Stimulated activated CD8-positive, alpha-beta memory T cell treated with anti-CD3 and anti-CD28 coated beads, Interleukin-7, amount 100 ng/mL, for 1 hour (primary cell): ENCODE data around the gene EVC2.
"Not testable (repeated sequence)": the region's sequence is repeated elsewhere in the genome, so short reads cannot be mapped to it uniquely, and the experiment has no call there.

ENCODE experiments used
- DNase-seq, 2 donors: peaks; one replicate each; pipeline ENCODE4 v3.0.0-alpha.2; 2020; ENCODE audit warnings: low read depth in 2 of 2

The EVC2 gene

GRCh38 chr4:5626913-5627312 lies 81.4 kb downstream of the EVC2 start:
- DNase-seq, result no peak

- DNase-seq, result no peak
Observed at GRCh38 chr4:5622596-5622995, 85.8 kb downstream of the EVC2 start.

GRCh38 chr4:5619913-5620625 lies 88.3 kb downstream of the EVC2 start:
- DNase-seq, result no peak

- DNase-seq, result no peak
Observed at GRCh38 chr4:5618051-5618960, 90.1 kb downstream of the EVC2 start.

GRCh38 chr4:5616331-5616950 lies 91.9 kb downstream of the EVC2 start:
- no peak for DNase-seq

- no peak for DNase-seq
Observed at GRCh38 chr4:5615496-5616075, 92.8 kb downstream of the EVC2 start.

GRCh38 chr4:5611750-5612149 lies 96.6 kb downstream of the EVC2 start:
- no peak for DNase-seq

GRCh38 chr4:5609306-5610007 lies 98.9 kb downstream of the EVC2 start:
- no peak for DNase-seq

GRCh38 chr4:5593828-5594227 lies 114.5 kb downstream of the EVC2 start:
- not testable (repeated sequence) for DNase-seq

GRCh38 chr4:5592272-5592671 lies 116.1 kb downstream of the EVC2 start:
- DNase-seq, result no peak

GRCh38 chr4:5589495-5589894 lies 118.9 kb downstream of the EVC2 start:
- DNase-seq, result no peak

- no peak for DNase-seq
Observed at GRCh38 chr4:5588046-5588445, 120.3 kb downstream of the EVC2 start.

- no peak for DNase-seq
Observed at GRCh38 chr4:5575941-5576340, 132.4 kb downstream of the EVC2 start.

- DNase-seq, result no peak
Observed at GRCh38 chr4:5574386-5574785, 134.0 kb downstream of the EVC2 start.

- DNase-seq, result no peak
Observed at GRCh38 chr4:5573965-5574364, 134.4 kb downstream of the EVC2 start.

GRCh38 chr4:5572751-5573150 lies 135.6 kb downstream of the EVC2 start:
- DNase-seq, result no peak

- no peak for DNase-seq
Observed at GRCh38 chr4:5572114-5572513, 136.2 kb downstream of the EVC2 start.

GRCh38 chr4:5571646-5572045 lies 136.7 kb downstream of the EVC2 start:
- no peak for DNase-seq

- DNase-seq, result no peak
Observed at GRCh38 chr4:5569451-5569850, 138.9 kb downstream of the EVC2 start.

- DNase-seq, result no peak
Observed at GRCh38 chr4:5568931-5569330, 139.4 kb downstream of the EVC2 start.

- no peak for DNase-seq
Observed at GRCh38 chr4:5568336-5568735, 140.0 kb downstream of the EVC2 start.

- no peak for DNase-seq
Observed at GRCh38 chr4:5566991-5567390, 141.4 kb downstream of the EVC2 start.
